Glutamatergic neuron (in vitro differentiated cells): ENCODE measurements around the gene NTRK3. TPM values are rescaled to one million over a fixed set of nuclear protein-coding genes. Genes with fewer than 3 reads are reported as not detected.

Source experiments
- DNase-seq: peaks from one replicate; pipeline ENCODE4 v3.0.0; 2022
- H3K27ac Mint-ChIP-seq: one replicate; pipeline ENCODE4 v1.8.0; 2020; ENCODE audit warnings: mild to moderate bottlenecking, mixed read lengths, inconsistent platforms; ENCODE audit not compliant: unreplicated experiment
- H3K27me3 Mint-ChIP-seq: one replicate; pipeline ENCODE4 v1.8.0; 2020; ENCODE audit warnings: mild to moderate bottlenecking, moderate library complexity, mixed read lengths, inconsistent platforms; ENCODE audit not compliant: unreplicated experiment
- H3K36me3 Mint-ChIP-seq: one replicate; pipeline ENCODE4 v1.8.0; 2020; ENCODE audit warnings: mild to moderate bottlenecking, mixed read lengths, inconsistent platforms; ENCODE audit not compliant: unreplicated experiment
- H3K4me1 Mint-ChIP-seq: one replicate; pipeline ENCODE4 v1.8.0; 2020; ENCODE audit warnings: mild to moderate bottlenecking, low read depth, mixed read lengths, inconsistent platforms; ENCODE audit not compliant: unreplicated experiment
- H3K4me3 Mint-ChIP-seq: one replicate; pipeline ENCODE4 v1.8.0; 2020; ENCODE audit warnings: mild to moderate bottlenecking, mixed read lengths, inconsistent platforms; ENCODE audit not compliant: unreplicated experiment
- H3K9me3 Mint-ChIP-seq: one replicate; pipeline ENCODE4 v1.8.0; 2020; ENCODE audit warnings: mild to moderate bottlenecking, moderate library complexity, mixed read lengths, inconsistent platforms; ENCODE audit not compliant: unreplicated experiment
- total RNA-seq: library from RNA; stranded (reverse); fragmentation: NEBNext Ultra II Directional; extraction: Animal tissue kit (Norgen Biotek cat#: 25700); gene quantifications from one replicate; pipeline ENCODE4 v1.2.1, GENCODE V29; 2021; ENCODE audit not compliant: unreplicated experiment
- TF ChIP-seq, protein P1 (sequence below): fragments of 200-600 bp; sonication (generic); IDR thresholded peaks from one replicate; pipeline ENCODE4 v1.5.0; 2021; ENCODE audit not compliant: partially characterized antibody, unreplicated experiment

NTRK3 gene
- total RNA-seq, 1 donor from 2014 or later, result 9.5 TPM

- Mint-ChIP-seq H3K9me3 (no peaks in the 10 kb centered on the region), H3K4me3 (no peak overlapping the region), H3K36me3 (peaks cover 5% of the 10 kb centered on the region), H3K27me3 (peaks cover 9% of the 10 kb centered on the region), H3K27ac (no peak overlapping the region), H3K4me1 (peaks cover 4% of the 10 kb centered on the region)
- TF ChIP-seq, protein P1, sequence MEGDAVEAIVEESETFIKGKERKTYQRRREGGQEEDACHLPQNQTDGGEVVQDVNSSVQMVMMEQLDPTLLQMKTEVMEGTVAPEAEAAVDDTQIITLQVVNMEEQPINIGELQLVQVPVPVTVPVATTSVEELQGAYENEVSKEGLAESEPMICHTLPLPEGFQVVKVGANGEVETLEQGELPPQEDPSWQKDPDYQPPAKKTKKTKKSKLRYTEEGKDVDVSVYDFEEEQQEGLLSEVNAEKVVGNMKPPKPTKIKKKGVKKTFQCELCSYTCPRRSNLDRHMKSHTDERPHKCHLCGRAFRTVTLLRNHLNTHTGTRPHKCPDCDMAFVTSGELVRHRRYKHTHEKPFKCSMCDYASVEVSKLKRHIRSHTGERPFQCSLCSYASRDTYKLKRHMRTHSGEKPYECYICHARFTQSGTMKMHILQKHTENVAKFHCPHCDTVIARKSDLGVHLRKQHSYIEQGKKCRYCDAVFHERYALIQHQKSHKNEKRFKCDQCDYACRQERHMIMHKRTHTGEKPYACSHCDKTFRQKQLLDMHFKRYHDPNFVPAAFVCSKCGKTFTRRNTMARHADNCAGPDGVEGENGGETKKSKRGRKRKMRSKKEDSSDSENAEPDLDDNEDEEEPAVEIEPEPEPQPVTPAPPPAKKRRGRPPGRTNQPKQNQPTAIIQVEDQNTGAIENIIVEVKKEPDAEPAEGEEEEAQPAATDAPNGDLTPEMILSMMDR, result no peak
- no peak for DNase-seq
Observed at GRCh38 chr15:88032787-88033186, 223.8 kb downstream of the NTRK3 start.

- Mint-ChIP-seq H3K27me3 (peaks cover 12% of the 10 kb centered on the region), H3K27ac (no peak overlapping the region), H3K4me1 (peaks cover 2% of the 10 kb centered on the region), H3K36me3 (peaks cover 8% of the 10 kb centered on the region), H3K9me3 (no peaks in the 10 kb centered on the region), H3K4me3 (no peak overlapping the region)
- TF ChIP-seq, protein P1, result no peak
- no peak for DNase-seq
Observed at GRCh38 chr15:88031461-88031860, 225.1 kb downstream of the NTRK3 start.

DNA sequence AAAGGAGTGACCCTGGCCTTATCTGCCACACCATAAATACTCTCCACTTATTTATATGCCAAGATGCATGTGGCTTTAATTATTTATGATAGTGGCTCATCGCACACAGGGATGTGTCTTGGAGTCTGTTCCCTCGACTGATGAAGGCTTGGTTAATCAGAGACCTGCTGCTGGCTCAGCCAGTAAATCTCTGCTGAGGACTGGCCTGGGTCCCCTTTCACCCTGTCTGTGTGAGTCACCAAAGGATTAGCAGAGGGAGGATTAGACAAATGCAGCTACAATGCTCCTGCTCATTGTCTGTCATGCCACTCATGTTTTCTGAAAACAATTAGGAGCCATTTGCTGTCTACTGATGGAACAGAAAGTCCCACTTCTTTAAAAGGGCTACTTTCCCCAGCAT lies 226.8 kb downstream of the NTRK3 start:
- no peak overlapping the region for H3K4me3 Mint-ChIP-seq
- no peaks in the 10 kb centered on the region for H3K9me3 Mint-ChIP-seq
- H3K36me3 Mint-ChIP-seq, result peaks cover 9% of the 10 kb centered on the region
- peaks cover 10% of the 10 kb centered on the region for H3K27me3 Mint-ChIP-seq
- TF ChIP-seq, protein P1, result no peak
- DNase-seq, result no peak
- peaks cover 2% of the 10 kb centered on the region for H3K4me1 Mint-ChIP-seq
- H3K27ac Mint-ChIP-seq, result no peak overlapping the region

GRCh38 chr15:88028024-88028423 lies 228.5 kb downstream of the NTRK3 start:
- H3K27me3 Mint-ChIP-seq, result peaks cover 10% of the 10 kb centered on the region
- no peaks in the 10 kb centered on the region for H3K4me1 Mint-ChIP-seq
- TF ChIP-seq, protein P1, result no peak
- DNase-seq, result no peak
- no peak overlapping the region for H3K4me3 Mint-ChIP-seq
- peaks cover 9% of the 10 kb centered on the region for H3K36me3 Mint-ChIP-seq
- peaks cover 2% of the 10 kb centered on the region for H3K9me3 Mint-ChIP-seq
- no peak overlapping the region for H3K27ac Mint-ChIP-seq

- peaks cover 12% of the 10 kb centered on the region for H3K27me3 Mint-ChIP-seq
- H3K9me3 Mint-ChIP-seq, result peaks cover 4% of the 10 kb centered on the region
Observed at GRCh38 chr15:88023914-88024313, 232.6 kb downstream of the NTRK3 start.

More at GRCh38 chr15:88023914-88024313, 232.6 kb downstream of the NTRK3 start:
- Mint-ChIP-seq H3K27ac (no peak overlapping the region), H3K4me1 (peaks cover 13% of the 10 kb centered on the region), H3K36me3 (peaks cover 21% of the 10 kb centered on the region), H3K4me3 (no peak overlapping the region)
- TF ChIP-seq, protein P1, result no peak
- no peak for DNase-seq
